HG03025 (cell line): Measurements from ENCODE around the gene ACP7.
A peak's percentile ranks its signal among the peaks of the same experiment; 100 is the strongest.
"Not testable (repeated sequence)": the region's sequence is repeated elsewhere in the genome, so short reads cannot be mapped to it uniquely, and the experiment has no call there.

Source experiments
- ATAC-seq: cut with Tn5 transposase; IDR thresholded peaks from one replicate; pipeline ENCODE4 v1.9.1; 2021; ENCODE audit warnings: mild to moderate bottlenecking, moderate library complexity; ENCODE audit not compliant: unreplicated experiment, low FRiP score

ACP7 gene

DNA sequence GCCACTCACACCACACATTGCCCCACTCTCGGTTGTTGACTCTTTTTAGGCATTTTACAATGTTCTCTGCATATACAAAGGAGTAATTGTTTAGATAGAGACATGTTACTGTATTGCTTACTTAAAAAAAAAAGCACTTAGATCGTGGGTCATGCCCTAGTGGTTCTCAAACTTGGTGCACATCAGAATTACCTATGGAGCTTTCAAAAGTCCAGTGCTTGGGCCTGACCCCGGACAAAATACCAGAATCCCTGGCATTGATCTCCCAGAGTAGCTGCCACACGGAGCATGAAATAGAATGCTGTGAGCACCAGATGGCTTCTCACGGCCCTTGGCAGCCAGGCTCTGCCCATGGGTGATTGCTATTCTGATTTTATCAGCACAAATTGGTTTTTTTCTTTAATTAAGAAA lies 20.0 kb downstream of the ACP7 start:
- no peak for ATAC-seq

DNA sequence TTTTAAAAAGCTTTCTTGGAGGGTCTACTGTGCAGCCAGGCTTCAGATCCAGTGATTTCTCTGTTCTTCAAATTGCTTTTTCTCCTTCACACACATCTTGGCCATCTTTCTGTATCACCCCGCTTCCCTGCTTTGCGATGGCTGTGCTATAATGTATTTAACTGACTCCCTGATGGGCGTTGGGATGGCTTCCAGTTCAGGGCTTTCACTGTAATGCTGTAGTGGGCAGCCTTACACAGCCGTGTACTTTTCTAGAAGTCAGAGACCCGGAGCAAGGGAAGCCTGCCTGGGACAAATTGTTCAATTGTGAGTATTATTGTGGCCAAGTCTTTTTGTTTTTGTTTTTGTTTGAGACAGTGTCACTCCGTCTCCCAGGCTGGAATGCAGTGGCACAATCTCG lies 22.0 kb downstream of the ACP7 start:
- no peak for ATAC-seq

DNA sequence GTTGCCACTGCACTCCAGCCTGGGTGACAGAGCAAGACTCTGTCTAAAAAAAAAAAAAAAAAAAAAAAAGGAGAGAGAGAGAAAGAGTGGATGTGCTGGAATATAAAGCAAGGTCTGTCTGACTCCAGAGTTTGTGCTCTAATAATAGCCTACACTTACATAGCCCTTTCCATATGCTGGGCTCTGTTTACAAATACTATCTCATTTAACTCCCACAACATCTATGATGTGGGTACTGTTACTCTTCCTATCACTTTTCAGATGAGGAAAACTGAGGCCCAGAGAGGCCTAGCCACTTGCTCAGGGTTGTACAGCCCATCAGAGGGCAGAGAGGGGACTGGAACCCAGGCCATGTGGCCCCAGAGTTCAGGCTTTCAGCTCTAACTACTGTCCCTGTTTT lies 25.5 kb downstream of the ACP7 start:
- no peak for ATAC-seq

DNA sequence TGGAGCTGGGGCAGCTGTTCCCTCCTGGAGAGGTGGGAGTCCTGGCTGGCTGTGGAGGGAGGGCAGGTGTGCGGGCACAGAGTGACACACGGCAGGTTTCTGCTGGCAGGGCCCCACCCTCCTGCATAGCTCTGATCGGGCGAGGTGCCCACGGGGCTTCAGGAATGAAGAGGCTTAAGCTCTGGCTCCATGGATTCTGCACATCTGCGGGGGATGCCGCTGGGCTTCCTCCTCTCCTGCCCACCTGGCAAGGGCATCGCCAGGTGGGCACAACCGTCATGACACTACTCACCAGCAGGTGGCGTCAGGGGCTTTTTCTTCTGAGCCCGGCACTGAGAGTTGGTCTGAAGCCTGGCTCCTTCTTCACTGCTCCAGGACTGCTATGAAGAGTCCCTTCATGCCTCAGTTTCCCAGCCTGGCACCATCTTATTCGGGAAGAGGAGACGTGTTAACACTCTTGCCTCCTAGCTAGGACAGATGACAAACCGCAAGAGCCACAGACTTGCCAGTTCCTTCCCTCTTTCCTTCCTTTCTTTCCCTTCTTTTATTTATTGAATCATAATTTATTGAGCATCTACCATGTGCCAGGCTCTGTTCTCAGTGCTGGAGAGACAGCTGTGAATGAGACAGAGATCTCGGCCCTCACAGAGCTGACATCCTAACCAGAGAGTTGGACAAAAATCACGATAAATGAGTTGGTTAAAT lies 26.2 kb downstream of the ACP7 start:
- no peak for ATAC-seq

DNA sequence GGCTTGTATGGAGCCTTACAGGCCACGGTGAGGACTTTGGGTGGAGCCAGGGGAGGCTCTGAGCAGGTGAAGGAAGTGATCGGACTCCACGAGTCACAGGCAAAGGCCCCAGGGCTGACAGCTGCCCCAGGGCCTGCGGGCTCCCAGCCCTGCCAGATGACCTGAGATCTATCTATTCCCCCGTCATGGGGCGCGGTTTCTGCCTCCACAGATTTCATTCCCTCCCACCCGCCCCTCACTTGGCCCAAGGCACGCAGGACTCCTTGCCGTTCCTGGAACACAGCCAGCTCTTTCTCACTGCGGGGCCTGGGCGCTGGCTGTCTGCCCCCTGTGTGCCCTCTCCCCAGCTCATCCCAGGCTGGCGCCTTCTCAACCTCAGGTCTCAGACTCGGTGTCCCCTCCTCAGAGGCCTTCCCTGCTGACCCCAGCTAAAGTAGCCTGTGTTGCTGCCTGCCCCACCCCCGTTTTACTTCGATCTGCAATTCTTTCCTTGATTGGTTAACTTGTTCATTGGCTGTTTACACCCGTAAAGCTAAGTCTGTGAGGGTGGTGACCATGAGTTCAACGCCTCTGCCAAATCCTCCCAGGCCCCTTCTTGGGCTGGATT lies 27.5 kb downstream of the ACP7 start:
- ATAC-seq = no peak

DNA sequence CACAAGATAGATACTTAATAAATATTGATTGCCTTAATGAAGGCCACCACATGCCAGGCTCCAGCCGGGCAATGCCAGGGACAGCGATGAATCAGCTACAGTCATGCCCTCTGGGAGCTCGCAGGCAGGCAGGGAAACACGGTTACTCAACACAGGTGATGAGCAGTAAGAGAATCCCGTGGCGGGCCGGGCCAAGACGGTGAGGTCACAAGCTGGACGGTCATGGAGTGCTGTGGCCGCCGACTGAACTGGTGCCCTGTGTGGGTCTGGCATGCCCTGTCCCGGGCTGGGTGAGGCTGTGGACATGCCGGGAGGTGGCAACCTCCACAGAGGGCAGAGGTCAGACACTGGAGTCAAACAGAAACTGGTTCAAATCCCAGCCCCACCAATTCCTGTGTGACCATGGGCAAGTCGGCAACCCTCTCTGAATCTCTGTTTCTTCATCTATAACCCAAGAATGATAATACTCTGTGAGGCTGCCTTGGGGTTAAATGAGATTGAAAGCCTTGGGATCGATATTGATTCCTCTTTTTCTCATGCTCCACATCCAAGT lies 28.2 kb downstream of the ACP7 start:
- no peak for ATAC-seq

DNA sequence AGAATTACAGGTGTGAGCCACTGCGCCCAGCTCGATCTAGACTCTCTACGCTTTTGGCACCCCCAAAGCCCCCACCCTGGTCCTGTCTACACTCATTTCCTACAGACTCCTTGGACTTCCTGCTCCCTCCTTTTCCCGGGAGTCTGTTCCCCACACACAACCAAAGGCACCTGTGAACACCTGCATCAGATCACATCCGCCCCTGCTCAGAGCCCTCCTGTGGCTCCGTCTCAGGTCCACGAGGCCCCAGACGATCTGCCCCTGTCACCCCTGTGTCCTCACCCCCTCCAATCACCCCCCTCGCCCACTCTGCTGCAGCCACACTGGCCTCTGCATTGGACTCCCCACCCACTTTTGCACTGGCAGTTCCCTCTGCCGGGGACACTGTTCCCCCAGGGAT lies 29.0 kb downstream of the ACP7 start:
- no peak for ATAC-seq

DNA sequence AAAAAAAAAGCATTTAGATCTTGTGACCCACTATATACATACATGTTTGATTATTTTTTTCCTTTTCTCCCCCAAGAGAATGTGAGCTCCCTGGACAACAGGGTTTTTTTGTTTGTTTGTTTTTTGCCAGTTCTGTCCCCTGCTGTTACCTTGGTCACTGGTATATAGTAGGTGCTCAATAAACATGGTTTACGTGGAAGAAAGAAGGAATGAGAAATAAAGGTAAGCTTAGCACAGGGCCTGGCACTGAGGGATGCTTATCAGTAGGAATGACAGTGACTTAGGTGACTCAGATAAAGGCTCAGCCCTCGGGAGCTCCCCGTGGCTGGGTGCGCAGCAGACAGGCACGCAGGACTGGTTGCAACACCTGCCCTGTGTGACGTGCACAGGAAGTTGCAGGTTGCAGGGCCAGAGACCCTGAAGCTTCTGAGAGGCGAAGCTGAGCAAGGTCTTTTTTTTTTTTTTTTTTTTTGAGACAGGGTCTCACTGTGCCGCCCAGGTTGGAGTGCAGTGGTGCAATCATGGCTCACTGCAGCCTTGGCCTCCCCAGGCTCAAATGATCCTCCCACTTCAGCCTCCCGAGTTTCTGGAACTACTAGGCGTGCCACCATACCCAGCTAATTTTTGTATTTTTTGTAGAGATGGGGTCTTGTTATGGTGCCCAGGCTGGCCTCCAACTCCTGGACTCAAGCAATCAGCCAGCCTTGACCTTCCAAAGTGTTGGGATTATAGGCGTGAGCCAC lies 31.1 kb downstream of the ACP7 start:
- ATAC-seq = no peak

DNA sequence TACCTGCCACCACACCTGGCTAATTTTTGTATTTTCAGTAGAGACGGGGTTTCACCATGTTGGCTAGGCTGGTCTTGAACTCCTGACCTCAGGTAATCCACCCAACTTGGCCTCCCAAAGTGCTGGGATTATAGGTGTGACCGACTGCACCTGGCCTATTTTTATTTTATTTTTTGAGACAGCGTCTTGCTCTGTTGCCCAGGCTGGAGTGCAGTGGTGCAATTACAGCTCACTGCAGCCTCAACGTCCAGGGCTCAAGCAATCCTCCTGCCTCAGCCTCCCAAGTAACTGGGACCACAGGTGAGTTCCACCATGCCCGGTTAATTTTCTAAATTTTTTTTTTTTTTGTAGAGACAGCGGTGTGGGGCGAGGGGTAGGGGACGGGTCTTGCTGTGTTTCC lies 32.9 kb downstream of the ACP7 start:
- not testable (repeated sequence) for ATAC-seq

DNA sequence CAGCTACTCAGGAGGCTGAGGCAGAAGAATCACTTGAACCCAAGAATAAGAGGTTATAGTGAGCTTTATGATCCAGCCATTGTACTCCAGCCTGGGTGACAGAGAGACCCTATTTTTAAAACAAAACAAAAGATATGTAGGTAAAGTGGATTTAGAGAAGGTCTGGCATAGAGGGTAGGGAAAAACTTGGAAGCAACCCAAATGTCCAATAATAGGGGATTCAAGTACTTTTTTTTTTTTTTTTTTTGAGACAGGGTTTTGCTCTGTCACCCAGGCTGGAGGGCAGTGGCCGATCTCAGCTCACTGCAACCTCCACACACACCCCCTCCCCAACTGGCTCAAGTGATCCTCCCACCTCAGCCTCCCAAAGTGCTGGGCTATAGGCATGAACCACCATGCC lies 35.7 kb downstream of the ACP7 start:
- ATAC-seq = no peak

DNA sequence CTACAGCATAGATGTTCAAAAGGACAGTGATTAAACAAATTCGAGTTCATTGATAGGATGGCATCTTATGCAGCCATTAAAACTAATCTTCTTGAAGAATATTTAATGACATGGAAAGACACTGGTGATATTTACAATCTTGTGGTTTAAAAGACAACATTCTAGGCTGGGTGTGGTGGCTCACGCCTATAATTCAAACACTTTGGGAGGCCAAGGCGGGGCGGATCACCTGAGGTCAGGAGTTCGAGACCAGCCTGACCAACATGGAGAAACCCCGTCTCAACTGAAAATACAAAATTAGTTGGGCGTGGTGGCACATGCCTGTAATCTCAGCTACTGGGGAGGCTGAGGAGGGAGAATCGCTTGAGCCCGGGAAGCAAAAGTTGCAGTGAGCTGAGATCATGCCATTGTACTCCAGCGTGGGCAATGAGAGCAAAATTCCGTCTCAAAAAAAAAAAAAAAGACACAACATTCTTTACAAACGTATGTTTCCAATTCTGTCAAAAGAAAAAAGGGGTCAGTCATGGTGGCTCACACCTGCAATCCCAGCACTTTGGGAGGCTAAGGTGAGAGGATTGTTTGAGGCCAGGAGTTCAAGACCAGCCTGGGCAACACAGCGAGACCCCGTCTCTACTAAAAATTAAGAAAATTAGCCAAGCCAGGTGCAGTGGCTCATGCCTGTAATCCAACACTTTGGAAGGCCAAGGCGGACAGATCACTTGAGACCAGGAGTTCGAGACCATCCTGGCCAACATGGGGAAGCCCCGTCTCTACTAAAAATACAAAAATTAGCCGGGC lies 39.0 kb downstream of the ACP7 start:
- no peak for ATAC-seq

DNA sequence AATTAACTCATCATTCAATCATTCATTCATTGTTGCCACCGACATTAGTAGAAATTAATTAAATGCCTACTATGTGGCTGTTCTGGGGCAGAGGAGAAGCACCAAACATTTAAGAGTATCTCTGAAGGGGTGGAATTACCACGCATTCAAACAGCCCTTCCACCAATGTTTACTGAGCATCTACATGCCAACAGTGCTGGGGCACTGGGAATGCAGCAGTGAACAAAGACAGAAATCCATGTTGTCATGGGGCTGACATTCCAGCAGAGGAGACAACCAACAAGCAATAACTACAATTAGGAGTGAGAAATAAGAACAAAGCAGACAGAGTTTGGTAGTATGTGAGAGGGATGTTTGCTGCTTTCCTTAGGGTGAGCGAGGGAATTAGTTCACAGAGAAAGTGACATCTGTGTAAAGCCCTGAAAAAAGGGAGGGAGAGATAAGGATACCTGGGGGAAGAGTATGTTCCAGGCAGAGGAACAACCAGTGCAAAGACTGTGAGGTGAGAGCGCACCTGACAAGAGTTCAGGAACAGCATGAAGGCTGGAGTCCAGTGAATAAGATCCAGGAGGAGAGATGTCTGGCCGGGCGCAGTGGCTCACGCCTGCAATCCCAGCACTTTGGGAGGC lies 40.1 kb downstream of the ACP7 start:
- no peak for ATAC-seq

DNA sequence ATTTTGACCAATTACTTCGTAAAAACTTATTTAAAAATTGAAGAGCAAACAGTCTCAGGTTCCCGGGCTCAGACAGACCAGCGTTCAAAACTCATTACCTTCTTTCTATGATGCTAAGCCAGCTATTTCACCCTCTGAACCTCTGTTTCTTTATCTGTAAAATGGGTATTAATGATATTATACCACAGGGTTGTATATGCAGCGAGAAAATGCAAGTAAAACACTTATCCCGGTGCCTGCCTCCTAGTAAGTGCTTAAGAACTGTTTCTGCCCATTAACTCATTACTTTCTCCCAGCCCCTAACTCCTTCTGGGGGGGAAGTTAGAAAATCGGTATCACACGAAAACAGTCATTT lies 41.0 kb downstream of the ACP7 start:
- ATAC-seq = no peak

DNA sequence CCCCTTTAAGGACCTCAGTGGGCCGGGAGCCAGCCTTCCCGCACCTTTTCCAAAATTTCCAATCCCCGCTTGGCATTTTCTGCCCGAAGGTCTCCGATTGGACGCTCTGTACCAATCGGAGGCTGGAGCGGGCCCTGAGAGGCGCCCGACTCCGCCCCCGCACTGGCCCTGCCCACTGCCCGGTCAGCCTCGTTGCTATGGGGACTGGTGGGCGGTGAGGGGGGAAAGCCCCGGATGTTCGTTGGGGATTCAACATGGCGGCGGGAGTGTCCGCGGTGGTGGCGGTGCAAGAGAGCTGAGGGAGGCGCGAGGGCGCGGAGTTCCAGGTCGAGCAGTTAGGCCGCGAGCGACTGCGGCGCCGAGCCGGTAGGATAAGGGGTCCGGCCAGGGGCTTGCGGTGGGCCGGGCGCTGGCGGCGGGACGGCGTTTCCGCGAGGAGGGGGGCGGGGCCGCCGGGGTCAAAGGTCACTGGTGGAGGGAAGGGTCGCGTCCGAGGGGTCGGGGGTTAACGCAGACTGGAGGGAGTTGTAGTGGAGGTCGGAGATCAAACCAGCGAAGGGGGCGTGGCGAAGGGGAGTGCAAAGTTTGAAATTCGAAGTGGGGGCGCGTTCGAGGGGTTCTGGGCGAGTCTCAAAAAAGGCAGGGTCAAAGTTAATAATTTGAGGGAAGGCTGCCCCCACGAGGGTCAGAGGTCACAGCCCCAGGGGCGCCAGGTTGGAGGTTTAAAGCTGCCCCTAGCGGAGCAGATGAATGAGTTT lies 41.6 kb downstream of the ACP7 start, which contains the start of gene PAK4:
Gene PAK4 (plus strand): TSS at position 233 of the 758 bp plus-strand sequence. CDS start 43,768 bp downstream, outside the sequence.
- peak; percentile 76 for ATAC-seq

DNA sequence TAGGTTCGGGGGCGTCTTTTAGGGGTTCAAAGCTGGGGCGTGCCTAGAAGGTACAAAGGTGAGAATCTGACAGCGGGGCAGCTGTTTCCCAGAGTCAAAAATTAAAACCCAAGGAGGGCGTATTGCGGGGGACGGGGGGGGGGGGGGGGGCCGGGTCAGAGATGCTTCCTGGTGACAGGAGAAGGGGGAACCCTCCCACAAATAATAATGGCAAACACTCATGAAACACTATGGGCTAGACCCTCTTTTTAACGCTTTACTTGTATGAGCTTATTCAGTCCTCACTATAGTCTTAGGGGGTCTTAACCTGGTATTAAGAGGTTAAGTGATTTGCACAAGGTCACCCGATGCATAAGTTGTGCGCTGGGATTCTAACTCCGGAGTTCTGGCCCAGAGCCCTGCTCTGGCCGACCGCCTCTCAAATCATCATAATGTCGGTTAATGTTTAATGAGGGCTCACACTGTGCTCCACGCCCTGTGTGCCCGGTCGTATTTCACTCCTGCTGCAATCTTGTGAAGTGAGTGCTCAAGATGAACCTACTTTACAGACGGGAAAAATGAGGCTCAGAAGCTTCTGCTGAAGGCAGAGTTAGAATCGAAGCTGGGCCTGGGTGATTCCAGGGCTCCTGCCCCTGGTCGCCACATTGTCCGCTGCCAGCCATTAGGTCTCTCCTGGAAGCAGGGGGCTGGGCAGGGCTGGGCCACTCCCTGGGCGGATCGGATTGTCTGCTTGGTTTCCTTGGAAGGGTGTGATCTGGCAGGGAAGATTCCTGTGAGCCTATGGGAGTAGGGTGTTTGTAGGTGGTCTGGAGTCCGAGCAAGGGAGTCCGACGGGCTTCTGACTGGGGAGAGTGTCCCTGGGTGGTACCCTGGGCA lies 42.4 kb downstream of the ACP7 start:
- no peak for ATAC-seq

DNA sequence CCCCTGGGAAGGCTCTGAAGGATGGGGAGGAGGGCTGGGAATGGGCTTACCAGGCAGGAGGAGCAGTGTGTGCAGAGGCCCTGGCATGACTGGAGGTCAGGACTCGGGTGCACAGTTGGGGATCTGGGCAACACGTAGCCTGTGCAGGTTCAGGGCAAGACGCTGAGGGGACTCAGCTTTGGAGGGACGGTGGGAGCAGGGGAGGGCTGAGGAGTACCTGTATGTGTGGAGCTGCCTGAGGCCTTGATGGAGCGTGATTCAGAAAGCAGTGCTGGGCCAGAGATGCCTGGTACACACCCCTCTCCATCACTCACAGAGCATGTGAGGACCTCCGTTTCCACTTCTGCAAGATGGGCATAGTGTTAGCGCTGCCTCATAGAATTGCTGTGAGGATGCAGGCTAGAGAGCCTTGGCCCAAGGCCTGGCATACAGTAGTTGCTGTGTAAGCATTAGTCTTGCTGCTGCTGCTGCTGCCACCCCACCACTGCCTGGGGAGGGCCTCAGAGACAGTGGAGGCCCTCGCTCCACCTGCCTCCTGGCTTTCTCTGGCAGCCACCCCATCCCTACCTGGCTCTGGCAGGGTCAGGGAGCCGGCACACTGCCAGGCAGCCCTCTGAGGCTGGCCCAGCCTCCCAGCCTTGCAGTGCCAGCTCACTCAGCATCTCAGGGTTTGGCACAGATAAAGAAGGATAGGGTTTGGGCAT lies 43.8 kb downstream of the ACP7 start:
- ATAC-seq = no peak

DNA sequence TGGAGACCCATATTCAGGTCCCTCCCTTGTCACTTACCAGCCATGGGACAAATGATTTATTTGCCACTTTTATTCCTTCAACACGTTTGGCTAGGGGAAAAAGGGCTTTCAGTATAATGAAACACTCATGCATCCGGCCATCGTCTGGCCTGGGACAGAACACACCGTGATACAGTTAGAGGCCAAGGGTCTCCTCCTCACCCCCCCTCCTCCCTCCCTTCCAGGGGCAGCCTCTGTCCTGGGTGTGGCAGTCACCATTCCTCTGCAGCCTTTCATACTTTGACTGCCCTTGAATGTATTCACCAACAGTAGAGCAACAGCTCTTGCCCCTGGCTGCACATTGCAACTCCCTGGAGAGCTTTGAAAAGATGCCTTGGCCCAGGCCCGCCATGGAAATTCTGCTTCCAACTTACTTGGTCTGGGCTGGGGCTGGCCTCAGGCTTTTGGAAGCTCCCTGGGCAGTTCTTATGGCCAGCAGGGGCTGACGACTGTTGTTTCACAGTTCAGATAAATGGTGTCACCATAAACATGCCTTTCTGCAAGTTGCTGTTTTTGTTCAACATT lies 44.4 kb downstream of the ACP7 start:
- no peak for ATAC-seq

DNA sequence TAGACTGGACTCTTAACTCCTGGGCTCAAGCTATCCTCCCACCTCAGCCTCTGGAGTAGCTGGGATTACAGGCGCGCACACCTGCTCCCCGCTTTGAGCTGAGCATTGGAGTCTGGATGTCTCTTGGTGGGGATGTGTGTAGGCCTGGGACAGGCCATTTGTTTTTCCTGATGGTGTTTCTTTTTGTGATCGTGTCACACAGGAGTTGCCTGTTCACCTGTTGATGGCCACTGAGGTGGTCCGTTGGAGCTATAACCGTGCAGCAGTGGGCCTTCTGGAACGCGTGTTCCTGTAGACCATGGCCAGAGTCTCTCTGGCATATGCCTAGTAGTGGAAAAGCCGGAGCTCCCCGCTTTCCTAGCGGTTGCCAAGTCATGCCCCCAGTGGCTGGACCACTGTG lies 44.9 kb downstream of the ACP7 start:
- ATAC-seq = no peak
